Neural cell (in vitro differentiated cells): ENCODE results near the gene STK32B. TPM values are rescaled to one million over a fixed set of nuclear protein-coding genes. Genes with fewer than 3 reads are reported as not detected.

Experiments
- H2AFZ ChIP-seq: fragments of 200-600, 300-800 bp; sonication (generic), shearing (Covaris generic); 2 replicates; pipeline ENCODE4 v1.6.0; 2014; ENCODE audit warnings: low read depth, mild to moderate bottlenecking, antibody characterized with exemption, low read length, moderate library complexity
- H3F3A ChIP-seq: fragments of 200-600 bp; shearing (Covaris generic); 2 replicates; pipeline ENCODE4 v1.6.1; 2016; ENCODE audit warnings: mild to moderate bottlenecking, moderate library complexity, mixed read lengths, antibody characterized with exemption, low read length; ENCODE audit not compliant: insufficient read depth, poor library complexity, severe bottlenecking
- H3K27ac ChIP-seq: fragments of 200-600, 300-800 bp; sonication (generic), shearing (Covaris generic); 2 replicates; pipeline ENCODE4 v1.5.1; 2014; ENCODE audit warnings: mild to moderate bottlenecking, low read length, moderate library complexity
- H3K27me3 ChIP-seq: fragments of 300-800, 200-600 bp; sonication (generic), shearing (Covaris generic); 2 replicates; pipeline ENCODE4 v1.6.0; 2014; ENCODE audit warnings: mild to moderate bottlenecking, low read depth, low read length, moderate library complexity; ENCODE audit not compliant: insufficient read depth
- H3K36me3 ChIP-seq: fragments of 300-800, 200-600 bp; sonication (generic), shearing (Covaris generic); 2 replicates; pipeline ENCODE4 v1.5.1; 2014; ENCODE audit warnings: mild to moderate bottlenecking, antibody characterized with exemption, low read length, moderate library complexity; ENCODE audit not compliant: insufficient read depth
- H3K4me2 ChIP-seq: fragments of 300-800, 200-600 bp; sonication (generic), shearing (Covaris generic); 2 replicates; pipeline ENCODE4 v1.6.0; 2014; ENCODE audit warnings: mild to moderate bottlenecking, low read length
- H3K4me3 ChIP-seq: fragments of 300-800, 200-600 bp; sonication (generic), shearing (Covaris generic); 2 replicates; pipeline ENCODE4 v1.5.1; 2014; ENCODE audit warnings: mild to moderate bottlenecking, low read length, moderate library complexity
- H3K79me2 ChIP-seq: fragments of 200-600 bp; shearing (Covaris generic); replicated peaks from 2 replicates; pipeline ENCODE4 v1.6.0; 2014; ENCODE audit warnings: mild to moderate bottlenecking, low read length, moderate library complexity; ENCODE audit not compliant: insufficient read depth
- H3K9ac ChIP-seq: fragments of 300-800, 200-600 bp; sonication (generic), shearing (Covaris generic); 2 replicates; pipeline ENCODE4 v1.6.1; 2016; ENCODE audit warnings: mild to moderate bottlenecking, low read length, mixed read lengths
- H3K9me2 ChIP-seq: fragments of 200-600 bp; shearing (Covaris generic); 2 replicates; pipeline ENCODE4 v1.6.1; 2016; ENCODE audit warnings: mild to moderate bottlenecking, low read length, mixed read lengths; ENCODE audit not compliant: insufficient read depth
- H3K9me3 ChIP-seq: fragments of 200-600, 300-800 bp; sonication (generic), shearing (Covaris generic); 2 replicates; pipeline ENCODE4 v1.6.1; 2016; ENCODE audit warnings: mild to moderate bottlenecking, mixed run types, low read length, moderate library complexity, mixed read lengths
- H4K20me1 ChIP-seq: fragments of 200-600 bp; shearing (Covaris generic); 2 replicates; pipeline ENCODE4 v1.6.1; 2016; ENCODE audit warnings: mild to moderate bottlenecking, mixed run types; ENCODE audit not compliant: insufficient read depth
- EP300 ChIP-seq: fragments of 450-650 bp; conservative IDR thresholded peaks from 2 replicates; pipeline ENCODE4 v1.6.1; 2014; ENCODE audit warnings: antibody characterized with exemption, mild to moderate bottlenecking, moderate library complexity; ENCODE audit not compliant: poor library complexity, severe bottlenecking
- EZH2 ChIP-seq: fragments of 200-600, 300-800 bp; shearing (Covaris generic), sonication (generic); IDR thresholded peaks from 2 replicates; pipeline ENCODE4 v1.6.1; 2014; ENCODE audit warnings: antibody characterized with exemption, low read length, borderline replicate concordance, mild to moderate bottlenecking; ENCODE audit not compliant: insufficient read depth, poor library complexity, severe bottlenecking
- MXI1 ChIP-seq: fragments of 450-650 bp; conservative IDR thresholded peaks from 2 replicates; pipeline ENCODE4 v1.6.1; 2014; ENCODE audit warnings: antibody characterized with exemption, mild to moderate bottlenecking; ENCODE audit not compliant: poor library complexity, severe bottlenecking
- POLR2AphosphoS5 ChIP-seq: IDR thresholded peaks from 2 replicates; pipeline ENCODE4 v1.6.1; 2012
- RAD21 ChIP-seq: fragments of 450-650 bp; conservative IDR thresholded peaks from 2 replicates; pipeline ENCODE4 v1.6.1; 2014; ENCODE audit warnings: antibody characterized with exemption, mild to moderate bottlenecking, moderate library complexity
- SMC3 ChIP-seq: fragments of 450-650 bp; conservative IDR thresholded peaks from 2 replicates; pipeline ENCODE4 v1.6.1; 2014; ENCODE audit warnings: antibody characterized with exemption, mild to moderate bottlenecking, moderate library complexity; ENCODE audit not compliant: poor library complexity
- TAF1 ChIP-seq: IDR thresholded peaks from 2 replicates; pipeline ENCODE4 v1.6.1; 2012; ENCODE audit warnings: low read depth
- polyA plus RNA-seq: library from polyadenylated mRNA; depleted of rRNA; stranded (reverse); fragments of >200 nt; gene quantifications from 2 replicates; pipeline ENCODE4 v1.2.3, GENCODE V29; 2014
- TF ChIP-seq, protein P1 (sequence below): IDR thresholded peaks from 2 replicates; pipeline ENCODE4 v1.6.1; 2012; ENCODE audit warnings: borderline replicate concordance
- TF ChIP-seq, protein P2 (sequence below): fragments of 450-650 bp; IDR thresholded peaks from 2 replicates; pipeline ENCODE4 v1.5.1; 2014; ENCODE audit warnings: antibody characterized with exemption, mild to moderate bottlenecking, moderate library complexity; ENCODE audit not compliant: poor library complexity, severe bottlenecking

Gene STK32B
- polyA plus RNA-seq, 1 donor from 2014 or later: 42.8 TPM

DNA sequence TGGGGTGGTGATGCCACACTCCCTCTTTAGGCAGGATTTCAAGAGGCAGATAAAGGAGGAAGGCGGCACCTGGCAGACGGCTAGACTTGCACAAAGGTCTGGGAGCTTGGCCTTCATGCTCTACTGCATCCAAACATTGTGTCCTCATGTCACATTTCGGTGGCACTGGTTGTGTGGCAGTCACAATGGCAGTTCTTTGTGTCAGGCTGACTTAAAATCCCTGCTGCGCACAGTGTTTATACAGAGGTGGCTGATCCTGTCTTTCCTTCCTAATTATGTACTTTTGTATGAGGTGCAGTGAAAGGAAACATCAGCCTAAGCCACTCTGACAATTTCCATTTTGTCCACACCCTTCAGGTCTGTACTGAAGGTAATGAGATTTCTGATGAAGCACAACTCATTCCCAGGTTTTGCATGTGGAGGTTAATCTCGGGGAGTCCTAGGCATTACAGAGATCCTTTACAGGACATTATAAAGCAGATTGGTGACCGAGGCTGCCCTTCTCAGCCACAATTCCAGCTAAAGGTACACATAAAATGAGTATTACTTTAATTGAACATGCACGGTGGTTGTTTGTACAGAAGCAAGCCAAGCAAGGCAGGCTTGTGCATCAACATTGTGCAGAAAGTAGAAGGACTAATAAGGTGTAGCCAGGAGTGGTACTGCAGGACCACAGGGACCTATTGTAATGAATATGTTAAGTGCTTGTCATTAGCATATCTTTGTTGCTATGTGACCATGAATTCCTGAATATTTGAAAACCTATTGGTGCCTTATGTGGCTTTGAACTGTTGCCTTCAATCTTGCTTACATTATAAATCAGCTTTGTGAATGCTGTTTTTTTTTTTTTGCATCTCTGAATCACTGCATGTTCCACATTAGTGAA lies 147.6 kb downstream of the STK32B start:
- Histone ChIP-seq H3K9me2 (no peaks in the 10 kb centered on the region), H4K20me1 (no peaks in the 10 kb centered on the region), H3K4me2 (no peak overlapping the region), H3K79me2 (no peaks in the 10 kb centered on the region), H3K36me3 (no peaks in the 10 kb centered on the region), H3K27ac (peak overlapping the region; percentile 24), H3K4me3 (no peak overlapping the region), H3K9me3 (no peaks in the 10 kb centered on the region), H2AFZ (no peak overlapping the region), H3K27me3 (no peaks in the 10 kb centered on the region), H3K9ac (no peak overlapping the region), H3F3A (no peaks in the 10 kb centered on the region)
- no peak for TF ChIP-seq EP300
- TF ChIP-seq TAF1: no peak
- no peak for TF ChIP-seq MXI1
- no peak for TF ChIP-seq EZH2
- TF ChIP-seq POLR2AphosphoS5: no peak
- TF ChIP-seq, protein P1, sequence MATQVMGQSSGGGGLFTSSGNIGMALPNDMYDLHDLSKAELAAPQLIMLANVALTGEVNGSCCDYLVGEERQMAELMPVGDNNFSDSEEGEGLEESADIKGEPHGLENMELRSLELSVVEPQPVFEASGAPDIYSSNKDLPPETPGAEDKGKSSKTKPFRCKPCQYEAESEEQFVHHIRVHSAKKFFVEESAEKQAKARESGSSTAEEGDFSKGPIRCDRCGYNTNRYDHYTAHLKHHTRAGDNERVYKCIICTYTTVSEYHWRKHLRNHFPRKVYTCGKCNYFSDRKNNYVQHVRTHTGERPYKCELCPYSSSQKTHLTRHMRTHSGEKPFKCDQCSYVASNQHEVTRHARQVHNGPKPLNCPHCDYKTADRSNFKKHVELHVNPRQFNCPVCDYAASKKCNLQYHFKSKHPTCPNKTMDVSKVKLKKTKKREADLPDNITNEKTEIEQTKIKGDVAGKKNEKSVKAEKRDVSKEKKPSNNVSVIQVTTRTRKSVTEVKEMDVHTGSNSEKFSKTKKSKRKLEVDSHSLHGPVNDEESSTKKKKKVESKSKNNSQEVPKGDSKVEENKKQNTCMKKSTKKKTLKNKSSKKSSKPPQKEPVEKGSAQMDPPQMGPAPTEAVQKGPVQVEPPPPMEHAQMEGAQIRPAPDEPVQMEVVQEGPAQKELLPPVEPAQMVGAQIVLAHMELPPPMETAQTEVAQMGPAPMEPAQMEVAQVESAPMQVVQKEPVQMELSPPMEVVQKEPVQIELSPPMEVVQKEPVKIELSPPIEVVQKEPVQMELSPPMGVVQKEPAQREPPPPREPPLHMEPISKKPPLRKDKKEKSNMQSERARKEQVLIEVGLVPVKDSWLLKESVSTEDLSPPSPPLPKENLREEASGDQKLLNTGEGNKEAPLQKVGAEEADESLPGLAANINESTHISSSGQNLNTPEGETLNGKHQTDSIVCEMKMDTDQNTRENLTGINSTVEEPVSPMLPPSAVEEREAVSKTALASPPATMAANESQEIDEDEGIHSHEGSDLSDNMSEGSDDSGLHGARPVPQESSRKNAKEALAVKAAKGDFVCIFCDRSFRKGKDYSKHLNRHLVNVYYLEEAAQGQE: no peak
- no peak for TF ChIP-seq RAD21
- TF ChIP-seq, protein P2, sequence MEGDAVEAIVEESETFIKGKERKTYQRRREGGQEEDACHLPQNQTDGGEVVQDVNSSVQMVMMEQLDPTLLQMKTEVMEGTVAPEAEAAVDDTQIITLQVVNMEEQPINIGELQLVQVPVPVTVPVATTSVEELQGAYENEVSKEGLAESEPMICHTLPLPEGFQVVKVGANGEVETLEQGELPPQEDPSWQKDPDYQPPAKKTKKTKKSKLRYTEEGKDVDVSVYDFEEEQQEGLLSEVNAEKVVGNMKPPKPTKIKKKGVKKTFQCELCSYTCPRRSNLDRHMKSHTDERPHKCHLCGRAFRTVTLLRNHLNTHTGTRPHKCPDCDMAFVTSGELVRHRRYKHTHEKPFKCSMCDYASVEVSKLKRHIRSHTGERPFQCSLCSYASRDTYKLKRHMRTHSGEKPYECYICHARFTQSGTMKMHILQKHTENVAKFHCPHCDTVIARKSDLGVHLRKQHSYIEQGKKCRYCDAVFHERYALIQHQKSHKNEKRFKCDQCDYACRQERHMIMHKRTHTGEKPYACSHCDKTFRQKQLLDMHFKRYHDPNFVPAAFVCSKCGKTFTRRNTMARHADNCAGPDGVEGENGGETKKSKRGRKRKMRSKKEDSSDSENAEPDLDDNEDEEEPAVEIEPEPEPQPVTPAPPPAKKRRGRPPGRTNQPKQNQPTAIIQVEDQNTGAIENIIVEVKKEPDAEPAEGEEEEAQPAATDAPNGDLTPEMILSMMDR: no peak

DNA sequence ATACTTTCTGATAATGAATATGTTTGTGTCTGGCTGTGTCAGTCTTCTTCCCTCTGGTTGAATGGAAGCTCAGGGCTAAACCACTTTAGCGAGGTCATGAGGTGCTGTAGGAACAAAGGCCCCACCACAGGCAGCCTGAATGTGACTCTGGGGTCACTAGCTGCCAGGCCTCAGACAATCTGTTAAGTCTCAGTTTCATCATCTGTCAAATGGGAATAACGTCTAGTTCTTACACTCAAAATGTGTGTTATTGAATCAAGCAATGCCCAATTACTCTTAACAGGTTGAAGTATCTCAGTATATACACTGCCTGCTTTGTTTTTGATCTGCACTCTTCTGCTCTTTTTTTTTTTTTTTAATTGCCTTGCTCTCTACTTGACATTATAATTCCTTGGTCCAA lies 148.6 kb downstream of the STK32B start:
- no peak overlapping the region for H2AFZ ChIP-seq
- no peaks in the 10 kb centered on the region for H4K20me1 ChIP-seq
- H3K9me2 ChIP-seq: no peaks in the 10 kb centered on the region
- H3K9me3 ChIP-seq: no peaks in the 10 kb centered on the region
- H3K79me2 ChIP-seq: no peaks in the 10 kb centered on the region
- H3K4me2 ChIP-seq: no peak overlapping the region
- H3K27ac ChIP-seq: no peak overlapping the region
- no peak overlapping the region for H3K9ac ChIP-seq
- no peaks in the 10 kb centered on the region for H3F3A ChIP-seq
- no peak for TF ChIP-seq SMC3
- TF ChIP-seq TAF1: no peak
- TF ChIP-seq POLR2AphosphoS5: no peak
- TF ChIP-seq MXI1: no peak
- TF ChIP-seq, protein P2: no peak
- no peak for TF ChIP-seq EZH2
- no peak for TF ChIP-seq RAD21
- no peak for TF ChIP-seq EP300
- TF ChIP-seq, protein P1: no peak
- H3K27me3 ChIP-seq: no peaks in the 10 kb centered on the region
- no peak overlapping the region for H3K4me3 ChIP-seq
- no peaks in the 10 kb centered on the region for H3K36me3 ChIP-seq
